ENCODE data around the gene SLIT3.

SLIT3 gene

GRCh38 chr5:169168280-169168679, 132.7 kb downstream of the SLIT3 start:
- H3K4me3 ChIP-seq (ENCODE audit: low read depth, low read length): no peak overlapping the region
- no peak for TF ChIP-seq CTCF (IDR thresholded peaks at IDR 0.05; ENCODE audit: control insufficient read depth, extremely low read depth, insufficient read depth)
- no peak for DNase-seq (ENCODE audit: low read depth)

GRCh38 chr5:169166078-169166477, 134.9 kb downstream of the SLIT3 start:
- no peak for DNase-seq (ENCODE audit: low read depth)
- H3K4me3 ChIP-seq (ENCODE audit: low read depth, low read length): no peak overlapping the region
- TF ChIP-seq CTCF (IDR thresholded peaks at IDR 0.05; ENCODE audit: control insufficient read depth, extremely low read depth, insufficient read depth): no peak

- H3K4me3 ChIP-seq (ENCODE audit: low read depth, low read length): no peak overlapping the region
- no peak for TF ChIP-seq CTCF (IDR thresholded peaks at IDR 0.05; ENCODE audit: control insufficient read depth, extremely low read depth, insufficient read depth)
- DNase-seq (ENCODE audit: low read depth): no peak
These were observed 135.9 kb downstream of the SLIT3 start for GRCh38 chr5:169165052-169165451.

GRCh38 chr5:169164481-169164925, 136.4 kb downstream of the SLIT3 start:
- H3K4me3 ChIP-seq (ENCODE audit: low read depth, low read length): no peak overlapping the region
- TF ChIP-seq CTCF (IDR thresholded peaks at IDR 0.05; ENCODE audit: control insufficient read depth, extremely low read depth, insufficient read depth): no peak
- no peak for DNase-seq (ENCODE audit: low read depth)

DNA sequence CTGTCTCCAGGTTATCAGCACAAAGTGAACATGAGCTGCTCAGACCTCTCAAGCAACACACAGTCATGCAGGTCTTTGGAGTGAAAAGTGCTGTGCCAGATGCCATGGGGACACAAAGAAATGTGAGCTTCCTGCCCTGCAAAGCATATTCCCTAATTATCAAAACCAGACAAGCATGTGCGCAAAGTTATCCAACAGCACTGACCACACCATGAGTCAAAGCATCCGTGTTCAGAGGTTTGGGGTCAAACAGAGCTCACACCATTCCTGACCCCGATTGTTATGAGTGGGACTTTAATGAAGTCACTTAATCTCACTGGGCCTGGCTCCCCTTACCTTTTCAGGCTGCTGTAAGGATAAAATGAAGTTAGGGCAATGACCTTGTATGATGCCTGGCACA, 138.5 kb downstream of the SLIT3 start:
- TF ChIP-seq CTCF (IDR thresholded peaks at IDR 0.05; ENCODE audit: control insufficient read depth, extremely low read depth, insufficient read depth): no peak
- DNase-seq (ENCODE audit: low read depth): no peak
- no peak overlapping the region for H3K4me3 ChIP-seq (ENCODE audit: low read depth, low read length)

GRCh38 chr5:169161022-169161680, 139.8 kb downstream of the SLIT3 start:
- no peak for TF ChIP-seq CTCF (IDR thresholded peaks at IDR 0.05; ENCODE audit: control insufficient read depth, extremely low read depth, insufficient read depth)
- no peak for DNase-seq (ENCODE audit: low read depth)
- H3K4me3 ChIP-seq (ENCODE audit: low read depth, low read length): no peak overlapping the region

DNA sequence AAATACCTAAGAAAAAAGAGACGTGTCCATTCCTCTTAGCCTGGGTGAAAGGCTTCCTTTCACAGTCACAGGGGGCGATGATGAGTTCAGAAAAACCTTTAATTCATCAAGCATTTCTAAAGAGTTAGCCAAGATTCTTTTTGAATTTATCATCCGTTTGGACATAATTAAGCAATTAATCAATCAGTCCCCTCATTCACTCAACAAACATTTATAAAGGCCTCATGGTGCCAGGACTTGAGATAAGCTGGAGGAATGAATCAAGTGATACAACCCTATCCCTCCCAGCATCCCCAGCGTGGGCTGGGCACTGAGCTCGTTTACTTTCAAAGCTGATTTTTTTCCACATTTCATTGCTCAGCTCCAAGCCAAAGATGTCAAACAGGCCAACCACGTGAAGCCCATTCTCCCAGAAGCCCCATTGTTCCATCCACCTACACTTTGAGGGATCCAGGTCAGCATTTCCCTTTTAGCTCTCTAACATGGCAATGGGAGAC, 140.5 kb downstream of the SLIT3 start:
- no peak for DNase-seq (ENCODE audit: low read depth)
- H3K4me3 ChIP-seq (ENCODE audit: low read depth, low read length): no peak overlapping the region
- TF ChIP-seq CTCF (IDR thresholded peaks at IDR 0.05; ENCODE audit: control insufficient read depth, extremely low read depth, insufficient read depth): no peak
